RKO (cell line): Measurements from ENCODE around the gene DGKB.

Experiments
- DNase-seq: peaks from one replicate; pipeline ENCODE4 v3.0.0-alpha.2; 2016; ENCODE audit warnings: low spot score

Gene DGKB

GRCh38 chr7:14760730-14761478, 141.6 kb downstream of the DGKB start:
- DNase-seq, result no peak

- peak; percentile 24 for DNase-seq
Measured at GRCh38 chr7:14759785-14760184, 142.8 kb downstream of the DGKB start.

- DNase-seq, result no peak
Measured at GRCh38 chr7:14754631-14755030, 147.9 kb downstream of the DGKB start.

GRCh38 chr7:14752301-14752700, 150.2 kb downstream of the DGKB start:
- no peak for DNase-seq

GRCh38 chr7:14751461-14751860, 151.1 kb downstream of the DGKB start:
- DNase-seq, result no peak

- DNase-seq, result peak; percentile 63
Measured at GRCh38 chr7:14748461-14748860, 154.1 kb downstream of the DGKB start.

GRCh38 chr7:14747701-14748100, 154.8 kb downstream of the DGKB start:
- DNase-seq, result no peak

- DNase-seq, result no peak
Measured at GRCh38 chr7:14745076-14745475, 157.5 kb downstream of the DGKB start.

GRCh38 chr7:14740606-14741005, 161.9 kb downstream of the DGKB start:
- no peak for DNase-seq

- no peak for DNase-seq
Measured at GRCh38 chr7:14739841-14740185, 162.7 kb downstream of the DGKB start.

GRCh38 chr7:14739168-14739840, 163.2 kb downstream of the DGKB start:
- DNase-seq, result no peak

GRCh38 chr7:14738086-14738485, 164.5 kb downstream of the DGKB start:
- no peak for DNase-seq

GRCh38 chr7:14734839-14735321, 167.7 kb downstream of the DGKB start:
- no peak for DNase-seq

GRCh38 chr7:14720785-14721184, 181.8 kb downstream of the DGKB start:
- DNase-seq, result no peak

GRCh38 chr7:14717816-14718215, 184.7 kb downstream of the DGKB start:
- peak; percentile 55 for DNase-seq

- no peak for DNase-seq
Measured at GRCh38 chr7:14717169-14717568, 185.4 kb downstream of the DGKB start.

GRCh38 chr7:14714161-14714728, 188.3 kb downstream of the DGKB start:
- DNase-seq, result no peak

GRCh38 chr7:14698239-14698638, 204.3 kb downstream of the DGKB start:
- peak; percentile 7 for DNase-seq

- DNase-seq, result no peak
Measured at GRCh38 chr7:14697684-14698083, 204.9 kb downstream of the DGKB start.

- DNase-seq, result peak; percentile 24
Measured at GRCh38 chr7:14691597-14692203, 210.9 kb downstream of the DGKB start.

GRCh38 chr7:14691034-14691433, 211.5 kb downstream of the DGKB start:
- no peak for DNase-seq

GRCh38 chr7:14690486-14690885, 212.1 kb downstream of the DGKB start:
- no peak for DNase-seq

- DNase-seq, result no peak
Measured at GRCh38 chr7:14690075-14690474, 212.5 kb downstream of the DGKB start.
